ENCODE results near the gene CARHSP1.
A peak's percentile ranks its signal among the peaks of the same experiment; 100 is the strongest.

The CARHSP1 gene

DNA sequence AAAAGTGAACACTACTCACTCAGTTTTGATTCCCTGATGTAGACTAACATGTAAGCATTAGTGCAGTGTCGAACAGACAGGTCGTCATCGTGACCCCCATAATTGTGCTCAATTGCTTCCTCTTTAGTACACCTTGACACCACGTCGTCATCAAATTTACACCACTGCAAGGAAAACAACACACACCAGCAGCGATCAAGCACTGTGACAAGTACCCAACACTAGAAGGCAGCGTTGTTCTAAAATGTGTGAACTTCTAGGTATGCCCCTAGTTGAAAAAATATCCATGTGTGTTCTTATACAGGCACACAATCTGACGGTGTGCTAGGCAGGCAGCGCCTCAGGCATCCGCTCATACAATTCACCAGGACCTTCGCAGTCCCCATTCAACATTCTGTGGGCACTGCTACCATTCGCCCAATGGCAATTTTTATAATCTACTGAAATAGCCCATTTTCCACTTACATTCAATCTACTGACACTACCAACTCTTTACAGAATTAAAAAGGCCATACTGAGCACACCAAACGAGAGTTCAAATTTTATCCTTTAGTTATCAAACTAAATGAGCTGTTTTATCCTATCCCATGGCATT is 36.5 kb upstream of the CARHSP1 start:
- TF ChIP-seq TOX (CRISPR knock-in tag; IDR thresholded peaks at IDR 0.05; ENCODE audit: borderline replicate concordance) (no peak), BACH2 (CRISPR knock-in tag; IDR thresholded peaks at IDR 0.05; ENCODE audit: borderline replicate concordance) (no peak), ZFP30 (CRISPR knock-in tag; IDR thresholded peaks at IDR 0.05) (no peak), GLIS3 (CRISPR knock-in tag; IDR thresholded peaks at IDR 0.05) (no peak), ZNF70 (CRISPR knock-in tag; IDR thresholded peaks at IDR 0.05) (no peak), PATZ1 (CRISPR knock-in tag; IDR thresholded peaks at IDR 0.05; ENCODE audit: borderline replicate concordance) (no peak), ZNF565 (CRISPR knock-in tag; conservative IDR thresholded peaks at IDR 0.05; ENCODE audit: low read depth) (no peak), PPARA (CRISPR knock-in tag; IDR thresholded peaks at IDR 0.05; ENCODE audit: borderline replicate concordance) (no peak), SNAI2 (CRISPR knock-in tag; IDR thresholded peaks at IDR 0.05) (no peak)
- TF ChIP-seq, protein P1, sequence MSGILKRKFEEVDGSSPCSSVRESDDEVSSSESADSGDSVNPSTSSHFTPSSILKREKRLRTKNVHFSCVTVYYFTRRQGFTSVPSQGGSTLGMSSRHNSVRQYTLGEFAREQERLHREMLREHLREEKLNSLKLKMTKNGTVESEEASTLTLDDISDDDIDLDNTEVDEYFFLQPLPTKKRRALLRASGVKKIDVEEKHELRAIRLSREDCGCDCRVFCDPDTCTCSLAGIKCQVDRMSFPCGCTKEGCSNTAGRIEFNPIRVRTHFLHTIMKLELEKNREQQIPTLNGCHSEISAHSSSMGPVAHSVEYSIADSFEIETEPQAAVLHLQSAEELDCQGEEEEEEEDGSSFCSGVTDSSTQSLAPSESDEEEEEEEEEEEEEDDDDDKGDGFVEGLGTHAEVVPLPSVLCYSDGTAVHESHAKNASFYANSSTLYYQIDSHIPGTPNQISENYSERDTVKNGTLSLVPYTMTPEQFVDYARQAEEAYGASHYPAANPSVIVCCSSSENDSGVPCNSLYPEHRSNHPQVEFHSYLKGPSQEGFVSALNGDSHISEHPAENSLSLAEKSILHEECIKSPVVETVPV (CRISPR knock-in tag; IDR thresholded peaks at IDR 0.05) = no peak
- ATAC-seq = peak; percentile 79

GRCh38 chr16:8904018-8904430 is 35.2 kb upstream of the CARHSP1 start:
- TF ChIP-seq RARB (CRISPR knock-in tag; IDR thresholded peaks at IDR 0.05) (no peak), ARNTL (CRISPR knock-in tag; IDR thresholded peaks at IDR 0.05; ENCODE audit: borderline replicate concordance, low read depth) (no peak), ZFP3 (CRISPR knock-in tag; IDR thresholded peaks at IDR 0.05) (no peak), CSDC2 (CRISPR knock-in tag; IDR thresholded peaks at IDR 0.05) (no peak)
- TF ChIP-seq, protein P2, sequence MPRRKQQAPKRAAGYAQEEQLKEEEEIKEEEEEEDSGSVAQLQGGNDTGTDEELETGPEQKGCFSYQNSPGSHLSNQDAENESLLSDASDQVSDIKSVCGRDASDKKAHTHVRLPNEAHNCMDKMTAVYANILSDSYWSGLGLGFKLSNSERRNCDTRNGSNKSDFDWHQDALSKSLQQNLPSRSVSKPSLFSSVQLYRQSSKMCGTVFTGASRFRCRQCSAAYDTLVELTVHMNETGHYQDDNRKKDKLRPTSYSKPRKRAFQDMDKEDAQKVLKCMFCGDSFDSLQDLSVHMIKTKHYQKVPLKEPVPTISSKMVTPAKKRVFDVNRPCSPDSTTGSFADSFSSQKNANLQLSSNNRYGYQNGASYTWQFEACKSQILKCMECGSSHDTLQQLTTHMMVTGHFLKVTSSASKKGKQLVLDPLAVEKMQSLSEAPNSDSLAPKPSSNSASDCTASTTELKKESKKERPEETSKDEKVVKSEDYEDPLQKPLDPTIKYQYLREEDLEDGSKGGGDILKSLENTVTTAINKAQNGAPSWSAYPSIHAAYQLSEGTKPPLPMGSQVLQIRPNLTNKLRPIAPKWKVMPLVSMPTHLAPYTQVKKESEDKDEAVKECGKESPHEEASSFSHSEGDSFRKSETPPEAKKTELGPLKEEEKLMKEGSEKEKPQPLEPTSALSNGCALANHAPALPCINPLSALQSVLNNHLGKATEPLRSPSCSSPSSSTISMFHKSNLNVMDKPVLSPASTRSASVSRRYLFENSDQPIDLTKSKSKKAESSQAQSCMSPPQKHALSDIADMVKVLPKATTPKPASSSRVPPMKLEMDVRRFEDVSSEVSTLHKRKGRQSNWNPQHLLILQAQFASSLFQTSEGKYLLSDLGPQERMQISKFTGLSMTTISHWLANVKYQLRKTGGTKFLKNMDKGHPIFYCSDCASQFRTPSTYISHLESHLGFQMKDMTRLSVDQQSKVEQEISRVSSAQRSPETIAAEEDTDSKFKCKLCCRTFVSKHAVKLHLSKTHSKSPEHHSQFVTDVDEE (CRISPR knock-in tag; IDR thresholded peaks at IDR 0.05) = no peak
- no peak for ATAC-seq

DNA sequence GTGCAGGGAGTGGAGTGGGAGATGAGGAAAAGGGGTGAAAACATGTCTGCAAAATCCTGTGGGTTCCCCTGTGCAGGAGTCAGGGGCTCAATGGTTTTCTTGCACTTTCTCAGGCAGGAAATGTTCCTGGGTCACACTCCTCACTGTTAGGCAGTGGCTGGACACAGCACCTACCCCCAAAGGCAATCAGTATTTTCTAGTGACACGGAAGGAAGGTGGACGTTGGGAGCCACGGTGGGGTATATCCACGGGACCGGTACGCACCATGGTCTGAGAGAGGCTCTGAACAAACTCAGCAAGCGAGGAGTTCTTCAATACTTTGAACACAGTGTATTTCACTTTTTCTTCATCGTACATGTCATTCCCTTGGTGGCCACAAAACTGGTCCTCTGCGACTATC is 34.2 kb upstream of the CARHSP1 start:
- TF ChIP-seq PPARA (CRISPR knock-in tag; IDR thresholded peaks at IDR 0.05; ENCODE audit: borderline replicate concordance) (no peak), ESRRG (CRISPR knock-in tag; IDR thresholded peaks at IDR 0.05) (no peak), ZFP30 (CRISPR knock-in tag; IDR thresholded peaks at IDR 0.05) (no peak), ZNF70 (CRISPR knock-in tag; IDR thresholded peaks at IDR 0.05) (no peak), GLIS3 (CRISPR knock-in tag; IDR thresholded peaks at IDR 0.05) (no peak), POU6F1 (CRISPR knock-in tag; IDR thresholded peaks at IDR 0.05; ENCODE audit: borderline replicate concordance, low read depth) (no peak), ZNF565 (CRISPR knock-in tag; conservative IDR thresholded peaks at IDR 0.05; ENCODE audit: low read depth) (no peak), ARNTL (CRISPR knock-in tag; IDR thresholded peaks at IDR 0.05; ENCODE audit: borderline replicate concordance, low read depth) (no peak), RARB (CRISPR knock-in tag; IDR thresholded peaks at IDR 0.05) (no peak), SNAI2 (CRISPR knock-in tag; IDR thresholded peaks at IDR 0.05) (no peak), TCF4 (CRISPR knock-in tag; IDR thresholded peaks at IDR 0.05; ENCODE audit: borderline replicate concordance) (no peak), ZNF8 (CRISPR knock-in tag; IDR thresholded peaks at IDR 0.05) (no peak), CSDC2 (CRISPR knock-in tag; IDR thresholded peaks at IDR 0.05) (no peak), ZFP3 (CRISPR knock-in tag; IDR thresholded peaks at IDR 0.05) (no peak), CREB5 (CRISPR knock-in tag; IDR thresholded peaks at IDR 0.05; ENCODE audit: low read depth) (no peak), OSR1 (CRISPR knock-in tag; IDR thresholded peaks at IDR 0.05) (no peak)
- TF ChIP-seq, protein P1 (CRISPR knock-in tag; IDR thresholded peaks at IDR 0.05) = no peak
- TF ChIP-seq, protein P2 (CRISPR knock-in tag; IDR thresholded peaks at IDR 0.05) = no peak

More for the DNA sequence above, 34.2 kb upstream of the CARHSP1 start:
- no peak for ATAC-seq

Measured in SK-N-SH treated with all-trans-retinoic acid at 6 μM for 48 hours (cell line).